ENCODE data around the gene ADAT1. TPM values are rescaled to one million over a fixed set of nuclear protein-coding genes. Genes with fewer than 3 reads are reported as not detected.

The ADAT1 gene
- total and polyA plus RNA-seq, 2 of the 13 experiments (the other 11 are each of a cell fraction or from before 2014, with no cell fraction given), result 18.4 to 40.8 TPM

DNA sequence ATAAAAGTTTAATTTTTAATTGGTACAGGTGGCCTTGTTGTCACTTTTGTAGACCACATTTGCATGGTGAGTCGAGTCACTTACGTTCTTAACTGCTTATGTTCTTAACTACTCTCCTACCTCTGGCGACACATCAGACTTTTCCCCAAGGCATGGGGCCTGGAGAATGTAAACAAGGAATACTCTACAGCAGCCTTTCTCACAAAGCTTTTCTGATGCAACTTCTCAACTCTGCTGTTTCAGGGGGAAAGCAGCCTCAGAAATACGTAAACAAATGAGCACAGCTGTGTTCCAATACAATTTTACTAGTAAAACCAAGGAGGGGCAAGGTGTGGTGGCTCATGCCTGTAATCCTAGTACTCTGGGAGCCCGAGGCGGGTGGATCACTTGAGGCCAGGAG, 17.5 kb upstream of the ADAT1 start:
- TF ChIP-seq THAP11 (CRISPR knock-in tag; IDR thresholded peaks at IDR 0.05) (peak; percentile 35; the same call in 1 of the 2 replicates), NR2C2 (CRISPR knock-in tag; IDR thresholded peaks at IDR 0.05; ENCODE audit: borderline replicate concordance) (0 out of 2 replicates have a peak, but pooled peaks have one; percentile 16), SOX6 (IDR thresholded peaks at IDR 0.05) (no peak), SOX6 (CRISPR knock-in tag; IDR thresholded peaks at IDR 0.05) (0 out of 2 replicates have a peak, but pooled peaks have one; percentile 10), GATAD2A (CRISPR knock-in tag; IDR thresholded peaks at IDR 0.05) (peak; percentile 64), FOXK1 (CRISPR knock-in tag; IDR thresholded peaks at IDR 0.05; ENCODE audit: borderline replicate concordance, low read depth) (peak; percentile 59; the same call in 1 of the 2 replicates), JUND (CRISPR knock-in tag; IDR thresholded peaks at IDR 0.05) (no peak), SSRP1 (CRISPR knock-in tag; IDR thresholded peaks at IDR 0.05) (0 out of 2 replicates have a peak, but pooled peaks have one; percentile 17), FOXA3 (CRISPR knock-in tag; IDR thresholded peaks at IDR 0.05) (peak; percentile 82; the same call in 1 of the 2 replicates), HCFC1 (IDR thresholded peaks at IDR 0.05; ENCODE audit: low read depth, low read length) (no peak), ZNF891 (CRISPR knock-in tag; IDR thresholded peaks at IDR 0.05) (no peak)
- TF ChIP-seq, protein P1, sequence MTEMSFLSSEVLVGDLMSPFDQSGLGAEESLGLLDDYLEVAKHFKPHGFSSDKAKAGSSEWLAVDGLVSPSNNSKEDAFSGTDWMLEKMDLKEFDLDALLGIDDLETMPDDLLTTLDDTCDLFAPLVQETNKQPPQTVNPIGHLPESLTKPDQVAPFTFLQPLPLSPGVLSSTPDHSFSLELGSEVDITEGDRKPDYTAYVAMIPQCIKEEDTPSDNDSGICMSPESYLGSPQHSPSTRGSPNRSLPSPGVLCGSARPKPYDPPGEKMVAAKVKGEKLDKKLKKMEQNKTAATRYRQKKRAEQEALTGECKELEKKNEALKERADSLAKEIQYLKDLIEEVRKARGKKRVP (CRISPR knock-in tag; IDR thresholded peaks at IDR 0.05), result peak in 1 of 2 experiments; percentile 94; a peak in 2 of 4 replicates
- in situ Hi-C loops (cut with HindIII; ENCODE audit: extremely low pct_ligation_motif_present, low pct_unique_long_range_greater_than_20kb) (no loop called here), intact Hi-C loops (cut with micrococcal nuclease; ENCODE audit: unreplicated experiment) (no loop called here)
- H3K9me3 ChIP-seq (ENCODE audit: low read length), result no peaks in the 10 kb centered on the region
- H3K79me2 ChIP-seq (ENCODE audit: insufficient read depth, low read length), result peaks cover 39% of the 10 kb centered on the region
- peaks cover 20% of the 10 kb centered on the region for H3K4me1 ChIP-seq (ENCODE audit: insufficient read depth, low read length)
- ChIA-PET CTCF (ENCODE audit: low intra/inter-chr PET ratio, low total read pairs) (no interaction called here), POLR2A (interaction anchor here (0.6 to 2.2 kb wide), 2 partner anchors 18 to 310 kb away, joined by 3 to 8 read pairs; partner anchors contain the start of gene ADAT1)
- ATAC-seq, result no peak; the same call in 2 of the 3 replicates
- peaks cover 6% of the 10 kb centered on the region for H4K20me1 ChIP-seq (ENCODE audit: insufficient read depth, low read length)
- no peak overlapping the region for H3K4me2 ChIP-seq (ENCODE audit: low read depth, low read length)
- H3K4me3 ChIP-seq (replicated peaks in 1 of 3; ENCODE audit: insufficient read depth in 1 of 3, low read depth in 2 of 3, low read length in 3 of 3), result no peak overlapping the region
- DNase-seq (ENCODE audit: low spot score), result no peak
- no peak overlapping the region for H2AFZ ChIP-seq (ENCODE audit: low read length)
- H3K36me3 ChIP-seq (replicated peaks in 1 of 2; ENCODE audit: control insufficient read depth in 1 of 2, insufficient read depth in 2 of 2, low read length in 2 of 2), result peaks cover 31 to 85% of the 10 kb centered on the region in 2 experiments
- WGBS (ENCODE audit: low lambda C conversion rate), result 95% methylated on average over 6 of the region's 6 CpGs
- no peaks in the 10 kb centered on the region for H3K27me3 ChIP-seq (ENCODE audit: control insufficient read depth in 1 of 2, insufficient read depth in 2 of 2, low read length in 2 of 2)
- no TSS peak for BruUV-seq (replicated peaks)
- no peak overlapping the region for H3K9ac ChIP-seq (ENCODE audit: insufficient read depth, low read depth, low read length)
- FAIRE-seq, result no peak
- H3K27ac ChIP-seq (ENCODE audit: extremely low read length, insufficient read depth, low read length), result no peak overlapping the region
